ENCODE results near the gene EVL.

- TF ChIP-seq CTCF (IDR thresholded peaks at IDR 0.05) (no peak), JUNB (IDR thresholded peaks at IDR 0.05) (no peak), POLR2AphosphoS2 (conservative IDR thresholded peaks at IDR 0.05; ENCODE audit: low read length) (no peak), SMC3 (IDR thresholded peaks at IDR 0.05) (no peak), POLR2A (IDR thresholded peaks at IDR 0.05; ENCODE audit: low read length) (no peak), RCOR1 (IDR thresholded peaks at IDR 0.05; ENCODE audit: low read depth, low read length) (no peak), HMGXB4 (CRISPR knock-in tag; IDR thresholded peaks at IDR 0.05; ENCODE audit: borderline replicate concordance) (no peak), MAZ (IDR thresholded peaks at IDR 0.05; ENCODE audit: borderline replicate concordance, low read depth, low read length) (no peak), GATA3 (IDR thresholded peaks at IDR 0.05; ENCODE audit: borderline replicate concordance) (no peak)
These were observed 70.6 kb downstream of the EVL start for GRCh38 chr14:100135784-100136183.
